Measurements from ENCODE around the gene NLGN1.
A peak's percentile ranks its signal among the peaks of the same experiment; 100 is the strongest.

Gene NLGN1

DNA sequence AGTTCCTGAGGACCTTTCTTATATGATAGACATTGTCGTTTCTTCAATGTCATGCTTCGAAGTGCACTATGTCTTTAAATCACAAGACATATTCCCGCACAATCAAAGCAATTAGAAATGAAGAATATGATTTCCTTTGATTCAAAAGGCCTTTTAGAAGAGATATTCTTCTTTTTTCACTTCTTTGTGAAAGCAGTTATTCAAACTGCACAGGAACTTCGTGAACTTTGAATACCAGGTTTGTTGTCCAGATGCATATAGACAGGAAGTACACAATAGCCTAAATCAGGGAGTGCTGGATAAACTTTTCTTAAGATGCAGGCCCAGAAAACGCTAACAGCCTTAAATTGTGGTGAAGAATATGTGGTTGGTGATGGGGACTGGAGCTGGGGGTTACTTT is 870.5 kb downstream of the NLGN1 start:
- TF ChIP-seq, protein P1, sequence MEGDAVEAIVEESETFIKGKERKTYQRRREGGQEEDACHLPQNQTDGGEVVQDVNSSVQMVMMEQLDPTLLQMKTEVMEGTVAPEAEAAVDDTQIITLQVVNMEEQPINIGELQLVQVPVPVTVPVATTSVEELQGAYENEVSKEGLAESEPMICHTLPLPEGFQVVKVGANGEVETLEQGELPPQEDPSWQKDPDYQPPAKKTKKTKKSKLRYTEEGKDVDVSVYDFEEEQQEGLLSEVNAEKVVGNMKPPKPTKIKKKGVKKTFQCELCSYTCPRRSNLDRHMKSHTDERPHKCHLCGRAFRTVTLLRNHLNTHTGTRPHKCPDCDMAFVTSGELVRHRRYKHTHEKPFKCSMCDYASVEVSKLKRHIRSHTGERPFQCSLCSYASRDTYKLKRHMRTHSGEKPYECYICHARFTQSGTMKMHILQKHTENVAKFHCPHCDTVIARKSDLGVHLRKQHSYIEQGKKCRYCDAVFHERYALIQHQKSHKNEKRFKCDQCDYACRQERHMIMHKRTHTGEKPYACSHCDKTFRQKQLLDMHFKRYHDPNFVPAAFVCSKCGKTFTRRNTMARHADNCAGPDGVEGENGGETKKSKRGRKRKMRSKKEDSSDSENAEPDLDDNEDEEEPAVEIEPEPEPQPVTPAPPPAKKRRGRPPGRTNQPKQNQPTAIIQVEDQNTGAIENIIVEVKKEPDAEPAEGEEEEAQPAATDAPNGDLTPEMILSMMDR (IDR thresholded peaks at IDR 0.05; ENCODE audit: low read length, missing control alignments): no peak
- no peak overlapping the region for H3K4me3 ChIP-seq (replicated peaks; ENCODE audit: low read depth, low read length)
- no peak for DNase-seq (ENCODE audit: low read depth)

DNA sequence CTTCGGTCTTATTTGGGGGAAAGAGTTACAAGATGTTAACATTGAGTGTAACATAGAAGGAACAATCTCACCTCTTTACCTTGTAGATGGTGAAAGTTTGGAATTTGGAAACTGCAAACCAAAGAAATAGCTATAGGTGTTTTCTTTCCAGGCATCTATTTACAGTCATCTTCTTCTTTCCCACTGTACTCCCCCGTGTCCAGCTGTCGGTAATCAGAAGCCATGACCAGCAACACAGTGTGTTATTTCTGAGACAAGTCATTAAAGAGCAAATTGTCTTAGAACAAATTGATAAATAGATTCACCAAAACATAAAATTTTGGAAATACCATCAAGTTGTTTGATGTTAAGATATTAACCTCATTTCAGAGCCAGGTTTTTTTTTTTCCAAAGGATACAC is 871.0 kb downstream of the NLGN1 start:
- DNase-seq (ENCODE audit: low read depth): no peak
- TF ChIP-seq, protein P1 (IDR thresholded peaks at IDR 0.05; ENCODE audit: low read length, missing control alignments): no peak
- H3K4me3 ChIP-seq (replicated peaks; ENCODE audit: low read depth, low read length): no peak overlapping the region

DNA sequence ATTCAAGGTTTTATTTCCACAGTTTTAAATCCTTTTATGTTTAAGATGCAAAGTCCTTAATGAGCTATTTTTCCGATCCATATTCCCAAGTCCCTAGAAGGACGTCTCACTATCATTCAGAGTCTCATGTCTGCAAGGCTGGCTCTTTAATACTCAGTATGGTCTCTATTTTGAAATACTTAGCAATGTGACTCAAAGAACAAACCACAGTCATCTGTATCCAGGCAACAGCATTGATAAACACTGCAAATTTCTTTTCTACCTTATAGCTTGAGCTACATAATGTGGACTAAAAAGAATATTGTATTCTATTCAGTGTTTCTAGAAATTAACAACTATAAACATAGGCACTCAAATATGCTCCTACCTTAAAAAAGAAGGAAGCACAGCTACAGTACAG is 873.3 kb downstream of the NLGN1 start:
- DNase-seq (ENCODE audit: low read depth): peak; percentile 65
- TF ChIP-seq, protein P1 (IDR thresholded peaks at IDR 0.05; ENCODE audit: low read length, missing control alignments): no peak
- H3K4me3 ChIP-seq (replicated peaks; ENCODE audit: low read depth, low read length): no peak overlapping the region

DNA sequence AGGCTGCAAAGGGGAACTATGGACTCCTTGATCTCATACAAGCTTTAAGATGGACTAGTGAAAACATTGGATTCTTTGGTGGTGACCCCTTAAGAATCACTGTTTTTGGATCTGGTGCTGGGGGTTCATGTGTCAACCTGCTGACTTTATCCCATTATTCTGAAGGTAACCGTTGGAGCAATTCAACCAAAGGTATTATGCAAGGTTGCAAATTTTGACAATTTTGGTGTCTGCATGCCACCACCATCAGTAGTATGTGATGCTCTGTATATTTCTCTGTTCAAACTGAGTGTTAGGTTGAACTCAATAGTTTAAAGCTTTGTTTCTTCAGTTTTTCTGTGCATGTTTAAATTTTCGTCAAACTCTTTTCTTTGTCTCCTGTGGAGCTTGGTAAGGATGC is 877.8 kb downstream of the NLGN1 start:
- no peak for DNase-seq (ENCODE audit: low read depth)
- H3K4me3 ChIP-seq (replicated peaks; ENCODE audit: low read depth, low read length): no peak overlapping the region
- TF ChIP-seq, protein P1 (IDR thresholded peaks at IDR 0.05; ENCODE audit: low read length, missing control alignments): no peak

DNA sequence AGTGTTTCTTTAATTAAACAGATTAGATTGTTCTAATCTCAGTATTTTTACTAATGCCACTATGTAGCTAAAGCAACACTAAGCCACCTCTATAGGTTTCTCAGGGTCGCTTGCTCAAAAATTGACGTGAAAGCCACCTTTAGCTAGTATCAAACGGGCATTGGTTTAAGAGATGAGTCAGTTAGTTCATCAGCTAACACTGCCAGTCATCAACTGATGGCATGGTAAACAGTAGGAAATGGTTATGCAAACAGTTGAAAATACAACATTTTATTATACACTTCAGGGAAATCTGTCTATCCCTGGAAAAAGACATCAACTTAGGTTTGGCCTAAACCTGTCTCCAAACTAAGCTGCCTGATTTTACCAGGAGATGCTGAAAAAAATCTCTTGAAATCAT is 879.3 kb downstream of the NLGN1 start:
- TF ChIP-seq, protein P1 (IDR thresholded peaks at IDR 0.05; ENCODE audit: low read length, missing control alignments): no peak
- no peak overlapping the region for H3K4me3 ChIP-seq (replicated peaks; ENCODE audit: low read depth, low read length)
- no peak for DNase-seq (ENCODE audit: low read depth)

DNA sequence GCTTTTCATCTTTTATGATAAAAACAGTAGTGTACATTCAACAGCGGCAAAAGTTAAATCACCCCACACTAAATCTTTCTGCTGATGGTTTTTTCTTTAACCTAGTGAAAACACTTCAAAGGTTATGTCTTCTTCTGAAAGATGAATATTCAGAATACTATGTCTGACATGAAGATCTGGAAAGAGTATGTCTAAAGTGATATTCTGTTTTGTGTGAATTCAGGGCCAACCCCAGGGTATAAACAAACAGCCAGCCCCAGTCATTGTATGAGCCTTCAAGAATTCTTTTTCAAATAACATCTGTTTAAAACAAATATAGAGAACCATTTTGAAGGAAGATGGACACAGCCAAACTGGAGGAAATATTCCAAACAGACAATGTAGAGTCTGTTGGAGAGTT is 880.5 kb downstream of the NLGN1 start:
- DNase-seq (ENCODE audit: low read depth): no peak
- TF ChIP-seq, protein P1 (IDR thresholded peaks at IDR 0.05; ENCODE audit: low read length, missing control alignments): no peak

DNA sequence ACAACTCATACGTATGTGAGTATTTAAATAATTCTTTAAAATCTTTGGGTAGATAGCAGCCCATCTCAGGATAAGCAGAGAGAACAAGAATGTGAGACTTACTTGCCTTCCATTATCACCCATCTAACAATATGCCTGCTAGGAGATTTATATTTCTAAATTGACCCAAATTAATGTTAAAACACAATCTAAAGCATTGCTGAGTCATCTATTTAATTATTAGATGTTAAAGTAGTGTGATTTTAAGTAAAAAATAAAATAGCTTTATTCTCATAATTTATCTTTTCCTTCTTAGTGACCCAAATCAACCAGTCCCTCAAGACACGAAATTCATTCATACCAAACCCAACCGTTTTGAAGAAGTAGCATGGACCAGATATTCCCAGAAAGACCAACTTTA is 882.6 kb downstream of the NLGN1 start:
- no peak overlapping the region for H3K4me3 ChIP-seq (replicated peaks; ENCODE audit: low read depth, low read length)
- no peak for DNase-seq (ENCODE audit: low read depth)
- TF ChIP-seq, protein P1 (IDR thresholded peaks at IDR 0.05; ENCODE audit: low read length, missing control alignments): no peak

More for the DNA sequence above, 880.5 kb downstream of the NLGN1 start:
- H3K4me3 ChIP-seq (replicated peaks; ENCODE audit: low read depth, low read length): no peak overlapping the region

Data from fibroblast of pulmonary artery (primary cell).